Measurements from ENCODE around the gene SLC2A6.

GRCh38 chr9:133502112-133502511, 23.2 kb upstream of the SLC2A6 start:
- TF ChIP-seq CTCF (IDR thresholded peaks at IDR 0.05; ENCODE audit: low read depth, low read length), result no peak
- TF ChIP-seq POLR2A (IDR thresholded peaks at IDR 0.05; ENCODE audit: extremely low read depth, insufficient read length), result no peak
- TF ChIP-seq MAX (IDR thresholded peaks at IDR 0.05; ENCODE audit: low read depth, low read length), result no peak
- no peak for TF ChIP-seq MYC (IDR thresholded peaks at IDR 0.05; ENCODE audit: low read depth, low read length)
